Glomerular endothelial cell (primary cell): ENCODE measurements around the gene ACVR2A. TPM values are rescaled to one million over a fixed set of nuclear protein-coding genes. Genes with fewer than 3 reads are reported as not detected.
A peak's percentile ranks its signal among the peaks of the same experiment; 100 is the strongest.

ENCODE experiments used
- DNase-seq: peaks from one replicate; pipeline ENCODE4 v3.0.0-alpha.2; 2011; ENCODE audit warnings: low read depth, low spot score; ENCODE audit errors: extremely low read depth
- total RNA-seq: library from RNA; depleted of rRNA; stranded (reverse); fragments of >200 nt; gene quantifications from 2 replicates; pipeline ENCODE4 v1.2.3, GENCODE V29; 2015

Gene ACVR2A
- 6.1 and 8.1 TPM in 2 replicates for total RNA-seq

DNA sequence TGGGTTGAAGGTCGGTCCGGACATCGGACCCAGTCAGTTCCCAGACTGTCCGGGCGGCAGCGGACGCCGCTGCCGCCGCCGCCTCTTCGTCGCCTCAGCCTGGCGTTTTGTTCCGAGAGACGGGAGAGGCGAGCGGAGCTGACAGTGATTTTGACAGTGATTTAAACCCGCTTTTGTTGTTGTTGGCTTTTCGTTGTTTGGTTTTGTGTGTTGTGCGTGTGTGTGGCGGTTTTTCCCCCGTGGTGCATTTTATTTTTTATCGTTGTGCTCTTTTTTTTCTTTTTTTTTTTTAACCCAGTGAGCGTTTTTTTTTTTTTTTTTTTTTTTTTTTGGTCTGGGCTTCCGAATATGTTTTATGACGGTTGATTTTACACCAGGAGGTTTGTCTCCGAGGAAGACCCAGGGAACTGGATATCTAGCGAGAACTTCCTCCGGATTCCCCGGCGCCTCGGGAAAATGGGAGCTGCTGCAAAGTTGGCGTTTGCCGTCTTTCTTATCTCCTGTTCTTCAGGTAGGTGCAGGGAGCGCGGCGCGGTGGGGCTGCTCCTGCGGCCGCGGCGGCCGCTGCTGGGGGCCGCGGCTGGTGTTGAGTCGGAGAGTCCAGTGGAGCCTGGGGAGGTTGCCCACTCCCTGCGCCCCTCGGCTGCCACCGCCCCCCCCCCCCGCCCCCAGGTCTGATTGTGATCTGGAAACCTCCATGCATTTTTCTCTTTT lies at the start of gene ACVR2A:
Gene ACVR2A, plus strand, starts transcription at position 333 of the 714 bp plus-strand sequence. Its CDS starts 124 bp downstream, at position 457.
- no peak for DNase-seq

DNA sequence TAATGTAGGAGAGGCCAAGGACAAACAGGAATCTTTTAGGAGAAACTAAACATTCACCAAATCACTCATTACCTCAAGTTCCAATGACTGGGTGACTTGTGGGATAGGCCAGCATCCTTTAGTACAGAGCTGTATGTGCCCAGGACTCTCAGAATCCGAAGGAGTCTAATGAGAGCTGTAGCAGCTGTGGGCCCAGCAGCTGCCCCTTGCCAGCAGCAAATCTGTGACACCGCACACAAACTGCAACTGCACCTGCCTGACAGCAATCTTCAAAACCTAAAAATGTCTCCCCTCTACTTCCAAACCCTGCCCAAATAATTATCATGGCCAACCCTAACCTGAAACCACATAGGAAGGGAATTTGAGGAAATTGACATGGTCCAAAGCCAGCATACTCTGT lies 44.5 kb upstream of the ACVR2A start:
- no peak for DNase-seq

DNA sequence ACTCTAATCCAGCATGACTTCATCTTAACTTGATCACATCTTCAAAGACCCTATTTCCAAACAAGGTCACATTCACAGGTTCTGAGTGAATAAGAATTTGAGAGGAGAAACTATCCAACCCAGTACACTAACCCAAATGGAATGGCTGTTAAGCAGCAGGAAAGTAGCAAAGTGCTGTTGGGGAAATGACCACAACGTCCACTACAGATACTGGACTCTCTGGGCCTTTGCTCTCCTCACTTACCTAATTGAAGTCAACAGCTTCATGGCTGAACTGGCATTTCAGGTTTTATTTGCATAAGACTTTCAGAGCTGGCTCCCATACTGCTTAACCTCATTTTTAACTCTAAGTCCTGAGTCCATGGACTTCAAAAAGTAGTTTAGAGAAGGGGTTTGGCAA lies 38.0 kb upstream of the ACVR2A start:
- DNase-seq = no peak

DNA sequence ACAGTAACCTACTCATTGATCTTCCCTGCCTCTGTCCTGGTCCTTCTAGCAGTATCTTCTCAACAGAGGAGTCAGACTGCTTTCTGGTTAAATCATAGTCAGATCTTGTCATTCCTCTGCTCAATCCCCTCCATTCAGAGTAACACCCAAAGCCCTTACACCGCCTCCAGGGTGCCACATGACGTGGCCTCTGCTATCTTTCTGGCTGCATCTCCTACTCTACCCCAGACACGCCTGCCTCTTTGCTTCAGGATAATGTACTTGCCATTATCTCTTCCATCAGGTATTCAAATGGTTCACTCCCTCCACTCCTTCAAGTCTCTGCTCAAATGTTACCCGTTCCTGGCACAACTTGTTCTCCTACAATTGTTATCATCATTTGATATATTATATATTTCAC lies 36.3 kb upstream of the ACVR2A start:
- DNase-seq = no peak

GRCh38 chr2:147810883-147811765 lies 33.7 kb upstream of the ACVR2A start:
- DNase-seq = no peak

GRCh38 chr2:147818741-147819140 lies 26.1 kb upstream of the ACVR2A start:
- no peak for DNase-seq

DNA sequence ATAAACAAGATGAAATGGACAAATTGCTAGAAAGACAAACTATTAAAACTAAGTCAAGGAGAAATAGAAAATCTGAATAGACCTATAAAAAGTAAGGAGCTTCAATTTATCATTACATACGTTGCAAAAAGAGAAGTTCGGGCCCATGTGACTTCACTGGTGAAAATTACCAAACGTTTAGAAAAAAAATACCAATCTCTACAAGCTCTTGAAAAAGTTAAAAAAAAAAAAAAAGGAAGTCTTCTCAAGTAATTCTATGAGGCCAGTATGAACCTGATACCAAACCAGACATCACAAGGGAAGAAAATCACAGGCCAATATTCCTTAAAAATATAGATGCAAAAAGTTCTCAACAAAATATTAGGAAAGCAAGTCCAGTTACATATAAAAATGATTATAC lies 20.2 kb upstream of the ACVR2A start:
- no peak for DNase-seq

- DNase-seq = no peak
Observed at GRCh38 chr2:147826278-147827087, 18.3 kb upstream of the ACVR2A start.

DNA sequence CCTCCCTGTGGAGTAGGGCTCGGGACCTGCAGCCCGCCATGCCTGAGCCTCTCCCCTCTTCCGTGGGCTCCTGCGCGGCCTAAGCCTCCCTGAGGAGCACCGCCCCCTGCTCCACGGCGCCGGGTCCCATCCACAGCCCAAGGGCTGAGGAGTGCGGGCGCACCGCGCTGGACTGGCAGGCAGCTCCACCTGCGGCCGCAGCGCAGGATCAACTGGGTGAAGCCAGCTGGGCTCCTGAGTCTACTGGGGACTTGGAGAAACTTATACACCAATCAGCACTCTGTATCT lies 17.8 kb upstream of the ACVR2A start:
- DNase-seq = no peak

DNA sequence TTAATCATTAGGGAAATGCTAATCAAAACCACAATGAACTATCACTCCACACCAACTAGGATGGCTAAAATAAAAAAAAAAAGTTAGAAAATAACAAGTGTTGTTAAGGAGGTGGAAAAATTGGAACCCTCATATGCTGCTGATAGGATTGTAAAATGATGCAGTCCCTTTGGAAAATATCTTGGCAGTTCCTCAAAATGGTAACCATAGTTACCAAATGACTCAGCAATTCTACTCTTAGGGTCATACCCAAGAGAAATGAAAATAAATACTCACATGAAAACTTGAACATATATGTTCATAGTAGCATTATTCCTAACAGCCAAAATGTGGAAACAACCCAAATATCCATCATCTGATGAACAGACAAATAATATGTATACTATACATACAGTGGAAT lies 15.7 kb upstream of the ACVR2A start:
- peak; percentile 66 for DNase-seq

- DNase-seq = no peak
Observed at GRCh38 chr2:147836099-147836498, 8.7 kb upstream of the ACVR2A start.

DNA sequence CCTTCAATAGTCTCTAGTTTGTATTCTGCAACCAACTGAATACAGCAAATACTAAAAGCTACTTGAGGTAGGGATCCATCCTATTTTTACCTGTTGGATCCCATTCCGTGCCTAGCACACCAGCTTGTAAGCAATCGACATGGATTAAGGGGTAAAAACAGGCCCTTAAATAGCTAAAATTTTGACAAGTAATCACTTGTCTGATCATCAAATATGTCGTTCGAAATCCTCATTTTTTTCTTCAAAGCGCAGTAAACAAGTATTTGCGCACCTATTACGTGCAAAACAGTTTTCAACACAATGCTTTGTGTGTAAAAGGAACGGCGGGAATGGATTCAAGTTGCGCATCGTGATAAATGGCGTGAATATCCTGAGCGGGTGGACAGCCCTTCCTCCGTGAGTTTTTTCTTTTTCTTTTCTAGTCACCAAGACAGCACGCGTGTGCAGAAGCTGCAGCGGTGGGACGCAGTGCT lies 1.4 kb upstream of the ACVR2A start:
- no peak for DNase-seq

GRCh38 chr2:147843864-147844696 lies 749 bp upstream of the ACVR2A start:
- DNase-seq = no peak

DNA sequence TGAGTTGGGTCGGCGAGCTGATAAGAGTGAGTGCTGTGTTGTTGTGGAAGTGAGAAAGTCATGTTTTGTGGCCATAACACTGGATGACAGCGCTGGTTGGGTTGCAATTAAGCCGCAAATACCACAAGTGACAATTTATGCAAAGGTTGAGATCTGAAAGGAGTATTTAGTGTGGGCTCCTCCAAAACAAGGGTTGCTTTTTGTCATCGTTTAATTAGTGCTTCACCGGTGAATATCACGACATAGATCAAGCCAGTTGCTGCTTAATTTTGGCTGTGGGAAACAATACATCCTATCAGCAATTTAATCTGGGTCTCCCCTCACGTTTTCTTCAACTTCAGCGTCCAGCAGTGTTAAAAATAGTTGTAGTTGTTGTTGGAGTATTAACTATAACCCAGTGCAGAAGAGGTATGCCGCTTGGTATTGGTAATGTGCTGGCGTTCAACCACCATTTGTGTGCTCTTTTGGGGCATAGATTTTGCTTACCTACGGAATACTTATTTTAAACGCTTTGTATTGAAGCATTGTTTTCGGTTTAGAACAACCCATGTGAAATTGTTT lies 662 bp downstream of the ACVR2A start:
- no peak for DNase-seq

DNA sequence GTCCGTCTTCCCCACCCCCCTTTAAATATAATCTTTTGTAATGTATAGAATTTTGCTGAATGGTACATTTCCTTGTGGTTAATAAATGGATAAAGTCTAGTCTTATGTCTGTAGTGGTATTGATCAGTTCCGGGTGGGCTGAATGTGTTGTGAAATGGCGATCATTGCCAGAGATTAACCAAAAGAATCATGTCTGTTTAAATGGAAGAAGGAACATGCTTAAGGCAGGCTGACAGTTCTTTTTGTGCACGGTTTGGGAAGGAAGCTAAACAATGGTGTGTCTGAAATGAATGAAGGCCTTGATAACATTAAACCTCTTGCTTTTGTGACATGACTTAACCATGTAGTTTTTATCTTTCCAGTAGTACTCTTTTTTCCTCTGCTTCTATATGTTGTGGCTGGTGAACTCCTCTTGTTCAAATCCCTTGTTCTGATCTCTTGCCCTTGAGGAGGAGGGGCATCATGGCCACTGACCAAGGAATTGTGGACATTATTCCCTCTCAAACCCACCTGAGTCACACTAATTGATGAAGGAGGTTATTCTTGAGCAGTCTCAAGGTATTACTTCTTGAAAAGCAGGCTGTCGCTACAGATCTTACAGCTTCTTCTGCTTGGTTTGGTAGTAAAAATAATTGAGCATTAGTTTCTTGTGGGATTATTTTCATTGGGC lies 1.7 kb downstream of the ACVR2A start:
- DNase-seq = no peak

GRCh38 chr2:147847746-147848391 lies 3.0 kb downstream of the ACVR2A start:
- no peak for DNase-seq

DNA sequence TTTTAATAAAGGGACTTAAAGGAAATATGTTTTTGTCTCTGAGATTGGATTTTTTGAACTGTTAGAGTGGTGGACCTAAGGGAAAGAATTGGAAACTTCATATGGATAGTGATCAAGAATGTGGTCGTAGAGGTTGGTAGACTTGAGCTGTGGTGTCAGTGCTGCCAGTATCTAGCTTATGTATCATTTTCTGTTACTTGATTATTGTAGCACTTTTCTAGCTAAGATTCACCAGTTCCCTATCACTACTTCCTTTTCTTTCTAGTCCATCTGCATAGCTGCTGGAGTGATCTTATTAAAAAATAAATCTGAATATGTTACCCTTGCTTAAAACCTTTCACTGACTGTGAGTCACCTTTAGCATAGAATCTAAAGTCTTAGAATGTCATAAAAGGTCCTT lies 6.0 kb downstream of the ACVR2A start:
- DNase-seq = no peak

DNA sequence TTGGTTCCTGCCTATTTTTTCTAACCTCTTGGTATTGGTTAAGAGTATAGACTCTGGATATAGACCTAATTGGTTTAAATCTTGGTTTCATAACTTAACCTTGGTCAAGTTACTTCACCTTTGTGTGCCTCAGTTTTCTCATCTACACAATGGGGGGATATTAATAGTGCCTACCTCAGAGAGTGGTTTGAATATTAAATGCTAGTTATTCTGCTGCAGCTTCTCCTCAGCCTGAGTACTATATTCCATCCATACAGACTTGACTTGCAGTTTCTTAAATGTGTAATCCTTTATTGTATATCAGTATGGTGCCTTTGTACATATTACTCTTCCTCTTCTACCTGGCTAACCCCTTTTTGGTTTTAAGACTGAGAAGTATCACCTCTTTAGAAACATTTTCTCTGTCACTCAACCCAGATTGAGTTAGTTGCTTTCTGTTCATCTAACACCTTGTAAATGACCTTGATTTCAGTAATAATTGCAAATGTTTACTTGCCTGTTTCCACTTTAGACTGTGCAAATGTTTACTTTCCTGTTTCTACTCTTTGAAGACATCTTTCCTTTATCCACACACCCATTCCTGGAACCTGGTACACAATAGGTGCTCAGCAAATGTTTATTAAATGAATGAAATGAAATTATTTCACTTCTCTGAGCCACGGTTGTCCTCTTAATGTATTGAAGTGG lies 6.6 kb downstream of the ACVR2A start:
- DNase-seq = no peak
